SK-N-SH (cell line): ENCODE measurements around the gene UTP11. TPM values are rescaled to one million over a fixed set of nuclear protein-coding genes. Genes with fewer than 3 reads are reported as not detected.

Experiments
- CTCF ChIA-PET: fragments of 300-600, 350-600 bp; formaldehyde crosslinking; extraction: SDS; loops from one replicate; lab custom pipeline; 2021; lab: Yijun Ruan, JAX
- POLR2A ChIA-PET: fragments of 350-600 bp; sonication (Branson Sonifier 250); formaldehyde crosslinking; extraction: SDS; loops from one replicate; lab custom pipeline; 2020; ENCODE audit warnings: antibody characterized with exemption, inconsistent platforms; lab: Yijun Ruan, JAX
- DNase-seq: peaks from one replicate; pipeline ENCODE4 v3.0.0; 2012
- H2AFZ ChIP-seq: fragments of 200-600 bp; sonication (generic); 2 replicates; pipeline ENCODE4 v1.8.1; 2016; ENCODE audit warnings: antibody characterized with exemption, mild to moderate bottlenecking, low read depth
- H3F3A ChIP-seq: fragments of 200-600 bp; sonication (generic); replicated peaks from 2 replicates; pipeline ENCODE3; 2016; ENCODE audit warnings: antibody characterized with exemption, mild to moderate bottlenecking; ENCODE audit not compliant: insufficient read depth
- H3K27ac ChIP-seq, 2 experiments: fragments of 200-500 bp in 1 of 2; fragments of 200-600 bp in 1 of 2; sonication (Bioruptor generic) in 1 of 2; sonication (generic), shearing (Covaris generic) in 1 of 2; 2 replicates each; pipeline versions ENCODE4 v1.5.1 to v1.6.1; 2014 to 2016; ENCODE audit warnings: low read depth in 2 of 2, inconsistent platforms in 1 of 2, low read length in 1 of 2, mild to moderate bottlenecking in 1 of 2, mixed read lengths in 1 of 2
- H3K27me3 ChIP-seq: fragments of 200-600 bp; sonication (generic), shearing (Covaris generic); 2 replicates; pipeline ENCODE4 v1.6.1; 2016; ENCODE audit warnings: mixed run types; ENCODE audit not compliant: insufficient read depth
- H3K36me3 ChIP-seq, 2 experiments: fragments of 200-500 bp in 1 of 2; fragments of 200-600 bp in 1 of 2; sonication (Bioruptor generic) in 1 of 2; sonication (generic) in 1 of 2; replicated peaks in 1 of 2; 2 replicates each; pipeline versions ENCODE3 to v1.5.1; 2014 to 2016; ENCODE audit warnings: low read length in 1 of 2, mild to moderate bottlenecking in 1 of 2; ENCODE audit not compliant: insufficient read depth in 2 of 2, control insufficient read depth in 1 of 2
- H3K4me1 ChIP-seq, 2 experiments: fragments of 200-500 bp in 1 of 2; fragments of 200-600 bp in 1 of 2; sonication (Bioruptor generic) in 1 of 2; sonication (generic), shearing (Covaris generic) in 1 of 2; 2 replicates each; pipeline versions ENCODE4 v1.5.1 to v1.6.1; 2014 to 2016; ENCODE audit warnings: low read depth in 1 of 2, low read length in 1 of 2, mixed run types in 1 of 2; ENCODE audit not compliant: insufficient read depth in 2 of 2, control insufficient read depth in 1 of 2
- H3K4me2 ChIP-seq: fragments of 200-600 bp; sonication (generic), shearing (Covaris generic); 2 replicates; pipeline ENCODE4 v1.6.1; 2017; ENCODE audit warnings: mixed run types
- H3K4me3 ChIP-seq, 2 experiments: fragments of 200-500 bp in 1 of 2; fragments of 200-600 bp in 1 of 2; sonication (Bioruptor generic) in 1 of 2; sonication (generic), shearing (Covaris generic) in 1 of 2; 2 replicates each; pipeline versions ENCODE4 v1.5.1 to v1.8.1; 2014 to 2016; ENCODE audit warnings: low read depth in 2 of 2, inconsistent platforms in 1 of 2, low read length in 1 of 2, mild to moderate bottlenecking in 1 of 2, mixed read lengths in 1 of 2, moderate library complexity in 1 of 2
- H3K79me2 ChIP-seq: fragments of 200-600 bp; sonication (generic); 2 replicates; pipeline ENCODE4 v1.8.1; 2017; ENCODE audit warnings: mild to moderate bottlenecking; ENCODE audit not compliant: insufficient read depth
- H3K9ac ChIP-seq: fragments of 200-600 bp; sonication (generic); 2 replicates; pipeline ENCODE4 v1.6.1; 2017; ENCODE audit warnings: mixed run types
- H3K9me2 ChIP-seq: fragments of 200-600 bp; sonication (generic); 2 replicates; pipeline ENCODE4 v1.6.1; 2017; ENCODE audit warnings: mixed run types
- H3K9me3 ChIP-seq: fragments of 200-600 bp; sonication (generic); 2 replicates; pipeline ENCODE4 v1.6.1; 2017; ENCODE audit warnings: mixed run types, mild to moderate bottlenecking, moderate library complexity
- H4K20me1 ChIP-seq: fragments of 200-600 bp; sonication (generic); 2 replicates; pipeline ENCODE4 v1.6.1; 2017; ENCODE audit warnings: mild to moderate bottlenecking, mixed run types; ENCODE audit not compliant: insufficient read depth
- ELF1 ChIP-seq: IDR thresholded peaks from 2 replicates; pipeline ENCODE4 v1.4.0; 2012
- EZH2phosphoT487 ChIP-seq: fragments of 200-600 bp; sonication (generic); IDR thresholded peaks from 2 replicates; pipeline ENCODE4 v1.6.1; 2017; ENCODE audit warnings: low read depth, mixed run types, mild to moderate bottlenecking, antibody characterized with exemption, moderate library complexity, borderline replicate concordance
- FOXM1 ChIP-seq: IDR thresholded peaks from 2 replicates; pipeline ENCODE4 v1.4.0; 2012; ENCODE audit warnings: low read depth, mild to moderate bottlenecking
- GABPA ChIP-seq: IDR thresholded peaks from 2 replicates; pipeline ENCODE4 v1.4.0; 2012; ENCODE audit warnings: low read depth, mild to moderate bottlenecking
- GATA2 ChIP-seq: sonication (generic); formaldehyde crosslinking; IDR thresholded peaks from 2 replicates; pipeline ENCODE4 v1.5.0; 2020; ENCODE audit warnings: mild to moderate bottlenecking, missing genetic modification reagents
- JUND ChIP-seq: IDR thresholded peaks from 2 replicates; pipeline ENCODE4 v1.4.0; 2012
- MEF2A ChIP-seq: IDR thresholded peaks from 2 replicates; pipeline ENCODE4 v1.4.0; 2012; ENCODE audit warnings: low read depth, borderline replicate concordance
- MXI1 ChIP-seq: IDR thresholded peaks from 2 replicates; pipeline ENCODE4 v1.6.1; 2012; ENCODE audit warnings: mild to moderate bottlenecking, low read depth, low read length, improper control_type of control experiment
- POLR2AphosphoS5 ChIP-seq: IDR thresholded peaks from 2 replicates; pipeline ENCODE4 v1.6.1; 2012; ENCODE audit warnings: low read depth, low read length
- RAD21 ChIP-seq: IDR thresholded peaks from 2 replicates; pipeline ENCODE4 v1.6.1; 2012; ENCODE audit warnings: mild to moderate bottlenecking, low read length
- RFX5 ChIP-seq: IDR thresholded peaks from 2 replicates; pipeline ENCODE4 v1.6.1; 2012; ENCODE audit warnings: mild to moderate bottlenecking, improper control_type of control experiment, low read length
- RXRA ChIP-seq: IDR thresholded peaks from 2 replicates; pipeline ENCODE4 v1.4.0; 2012; ENCODE audit warnings: low read depth, mild to moderate bottlenecking, borderline replicate concordance
- SIN3A ChIP-seq: IDR thresholded peaks from 2 replicates; pipeline ENCODE4 v1.6.1; 2012; ENCODE audit warnings: low read depth, mild to moderate bottlenecking, low read length, moderate library complexity, borderline replicate concordance
- TAF1 ChIP-seq: IDR thresholded peaks from 2 replicates; pipeline ENCODE4 v1.6.1; 2012; ENCODE audit warnings: low read depth, mild to moderate bottlenecking, low read length, moderate library complexity, borderline replicate concordance
- TEAD4 ChIP-seq: IDR thresholded peaks from 2 replicates; pipeline ENCODE4 v1.4.0; 2012; ENCODE audit warnings: mild to moderate bottlenecking, borderline replicate concordance; ENCODE audit not compliant: insufficient read depth
- YY1 ChIP-seq: IDR thresholded peaks from 2 replicates; pipeline ENCODE4 v1.4.0; 2012; ENCODE audit warnings: low read depth, mild to moderate bottlenecking
- WGBS: methylation state at CpG from one replicate; pipeline ENCODE4 v1.1.6; 2017; ENCODE audit warnings: low lambda C conversion rate; 5-methylcytosine and 5-hydroxymethylcytosine counted together
- polyA plus RNA-seq, 3 experiments: library from polyadenylated mRNA; depleted of rRNA; stranded (reverse); fragments of >200 nt; gene quantifications; 2 replicates each; pipeline ENCODE4 v1.2.3, GENCODE V29; 2012
- TF ChIP-seq, protein P1 (sequence below): fragments of 200-600 bp; sonication (generic); IDR thresholded peaks from 2 replicates; pipeline ENCODE4 v1.6.1; 2017; ENCODE audit warnings: antibody characterized with exemption, mild to moderate bottlenecking, moderate library complexity
- TF ChIP-seq, protein P2 (sequence below): IDR thresholded peaks from 2 replicates; pipeline ENCODE4 v1.4.0; 2012; ENCODE audit warnings: low read depth, borderline replicate concordance

Gene UTP11
- polyA plus RNA-seq, 1 of the 3 experiments (the other 2 are of a cell fraction): 26.8 TPM

GRCh38 chr1:38005195-38006007 lies 7.1 kb upstream of the UTP11 start, which contains the start of gene FHL3:
Gene FHL3 (minus strand): TSS chr1:38005514. CDS start chr1:37999412, 6,102 bp downstream.
- H3F3A ChIP-seq: peaks cover 17% of the 10 kb centered on the region
- peaks cover 39% of the 10 kb centered on the region for H3K79me2 ChIP-seq
- H3K4me3 ChIP-seq: peak within 1 kb of the TSS; percentile 66 to 68
- CTCF ChIA-PET: no interaction called here
- H3K36me3 ChIP-seq: no peaks in the 10 kb centered on the region
- peak within 1 kb of the TSS; percentile 46; the same call in 1 of the 2 replicates for H2AFZ ChIP-seq
- H4K20me1 ChIP-seq: no peaks in the 10 kb centered on the region
- peak; percentile 90 for DNase-seq
- peak within 1 kb of the TSS; percentile 98 for H3K4me2 ChIP-seq
- H3K27me3 ChIP-seq: no peaks in the 10 kb centered on the region
- peaks cover 24 to 31% of the 10 kb centered on the region in 2 experiments for H3K4me1 ChIP-seq
- H3K27ac ChIP-seq: peak within 1 kb of the TSS in 1 of 2 experiments; percentile 48; a peak in 1 of 4 replicates
- H3K9ac ChIP-seq: peak within 1 kb of the TSS; percentile 75
- no peaks in the 10 kb centered on the region for H3K9me3 ChIP-seq
- WGBS: 4% methylated on average over 14 of the region's 83 CpGs
- TF ChIP-seq MXI1 (peak; percentile 6; the same call in 1 of the 2 replicates), POLR2AphosphoS5 (0 out of 2 replicates have a peak, but pooled peaks have one; percentile 38), YY1 (no peak), TAF1 (peak; percentile 51; the same call in 1 of the 2 replicates), GATA2 (CRISPR knock-in tag) (no peak)
- no peaks in the 10 kb centered on the region for H3K9me2 ChIP-seq
- POLR2A ChIA-PET: no interaction called here

DNA sequence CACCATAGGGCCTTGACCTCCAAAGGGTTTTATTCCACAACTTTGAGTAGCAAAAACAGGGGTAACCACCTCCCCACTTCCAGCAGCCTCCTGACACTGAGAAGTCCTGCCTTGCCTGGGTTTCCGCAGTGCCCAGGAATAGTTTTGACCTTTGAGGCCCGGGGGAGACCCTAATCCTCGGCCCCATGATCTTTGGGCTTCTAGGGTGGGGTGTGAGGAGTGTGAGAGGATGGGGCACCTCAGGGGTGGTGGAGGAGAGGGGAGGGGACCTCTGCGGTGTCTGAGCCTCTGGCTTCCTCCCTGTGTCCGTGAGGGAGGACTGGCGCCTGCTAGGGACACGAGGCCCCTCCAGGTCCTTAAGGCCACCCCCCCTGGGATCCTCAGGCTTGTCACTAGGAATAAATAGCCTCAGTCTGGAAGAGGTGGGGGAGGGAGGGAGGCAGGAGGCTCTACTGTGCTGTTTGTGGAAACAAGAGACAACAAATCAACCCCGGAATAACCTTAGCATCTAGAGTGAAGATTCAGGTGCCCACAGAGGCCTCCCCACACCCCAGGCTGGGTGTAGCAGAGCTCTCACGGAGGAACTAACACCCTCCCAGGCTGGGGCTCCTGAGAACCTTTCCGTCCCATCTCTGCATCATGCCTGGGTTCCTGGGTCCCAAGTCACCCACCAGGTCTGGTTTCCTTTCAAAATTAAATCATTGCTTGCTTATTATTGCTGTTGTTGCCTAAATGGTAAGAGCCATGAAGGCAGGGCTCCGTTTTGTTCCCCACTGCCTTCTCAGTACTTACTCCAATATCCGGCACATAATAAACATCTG lies 6.3 kb upstream of the UTP11 start:
- no peak for TF ChIP-seq RXRA
- no peak for TF ChIP-seq FOXM1
- TF ChIP-seq, protein P1, sequence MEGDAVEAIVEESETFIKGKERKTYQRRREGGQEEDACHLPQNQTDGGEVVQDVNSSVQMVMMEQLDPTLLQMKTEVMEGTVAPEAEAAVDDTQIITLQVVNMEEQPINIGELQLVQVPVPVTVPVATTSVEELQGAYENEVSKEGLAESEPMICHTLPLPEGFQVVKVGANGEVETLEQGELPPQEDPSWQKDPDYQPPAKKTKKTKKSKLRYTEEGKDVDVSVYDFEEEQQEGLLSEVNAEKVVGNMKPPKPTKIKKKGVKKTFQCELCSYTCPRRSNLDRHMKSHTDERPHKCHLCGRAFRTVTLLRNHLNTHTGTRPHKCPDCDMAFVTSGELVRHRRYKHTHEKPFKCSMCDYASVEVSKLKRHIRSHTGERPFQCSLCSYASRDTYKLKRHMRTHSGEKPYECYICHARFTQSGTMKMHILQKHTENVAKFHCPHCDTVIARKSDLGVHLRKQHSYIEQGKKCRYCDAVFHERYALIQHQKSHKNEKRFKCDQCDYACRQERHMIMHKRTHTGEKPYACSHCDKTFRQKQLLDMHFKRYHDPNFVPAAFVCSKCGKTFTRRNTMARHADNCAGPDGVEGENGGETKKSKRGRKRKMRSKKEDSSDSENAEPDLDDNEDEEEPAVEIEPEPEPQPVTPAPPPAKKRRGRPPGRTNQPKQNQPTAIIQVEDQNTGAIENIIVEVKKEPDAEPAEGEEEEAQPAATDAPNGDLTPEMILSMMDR: no peak
- TF ChIP-seq YY1: no peak
- no peak for TF ChIP-seq EZH2phosphoT487
- TF ChIP-seq JUND: no peak
- no peak for TF ChIP-seq POLR2AphosphoS5
- no peak for TF ChIP-seq SIN3A
- TF ChIP-seq TEAD4: no peak
- TF ChIP-seq GABPA: no peak
- TF ChIP-seq, protein P2, sequence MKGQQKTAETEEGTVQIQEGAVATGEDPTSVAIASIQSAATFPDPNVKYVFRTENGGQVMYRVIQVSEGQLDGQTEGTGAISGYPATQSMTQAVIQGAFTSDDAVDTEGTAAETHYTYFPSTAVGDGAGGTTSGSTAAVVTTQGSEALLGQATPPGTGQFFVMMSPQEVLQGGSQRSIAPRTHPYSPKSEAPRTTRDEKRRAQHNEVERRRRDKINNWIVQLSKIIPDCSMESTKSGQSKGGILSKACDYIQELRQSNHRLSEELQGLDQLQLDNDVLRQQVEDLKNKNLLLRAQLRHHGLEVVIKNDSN: no peak
- no peak for TF ChIP-seq RFX5
- TF ChIP-seq RAD21: no peak
- no peak for TF ChIP-seq ELF1
- TF ChIP-seq MEF2A: no peak
- H2AFZ ChIP-seq: peak overlapping the region; percentile 46; the same call in 1 of the 2 replicates
- ChIA-PET CTCF (no interaction called here), POLR2A (no interaction called here)
- H3K9me3 ChIP-seq: no peaks in the 10 kb centered on the region
- no peak for DNase-seq
- H3K9me2 ChIP-seq: no peaks in the 10 kb centered on the region
- H3K27me3 ChIP-seq: no peaks in the 10 kb centered on the region
- H3K4me3 ChIP-seq: peak overlapping the region in 1 of 2 experiments; percentile 29; a peak in 1 of 4 replicates
- peak overlapping the region; percentile 47; the same call in 1 of the 2 replicates for H3K4me2 ChIP-seq
- H3K27ac ChIP-seq: peak overlapping the region in 1 of 2 experiments; percentile 23; a peak in 1 of 4 replicates
- 97% methylated on average over 8 of the region's 12 CpGs for whole genome bisulfite sequencing
- H3K4me1 ChIP-seq: peaks cover 16 to 22% of the 10 kb centered on the region in 2 experiments; a peak in 3 of 4 replicates
- H3K36me3 ChIP-seq: no peaks in the 10 kb centered on the region
- H3F3A ChIP-seq: peaks cover 9% of the 10 kb centered on the region
- no peak overlapping the region for H3K9ac ChIP-seq
- no peaks in the 10 kb centered on the region for H4K20me1 ChIP-seq
- peaks cover 35% of the 10 kb centered on the region for H3K79me2 ChIP-seq
